C4-2B (cell line): ENCODE results near the gene CNTN6.

Experiments
- H3K27ac ChIP-seq: fragments of 450-650 bp; 2 replicates; pipeline ENCODE4 v1.5.1; 2017
- CTCF ChIP-seq: fragments of 450-650 bp; conservative IDR thresholded peaks from 2 replicates; pipeline ENCODE4 v1.5.1; 2017; ENCODE audit warnings: mild to moderate bottlenecking
- ZFX ChIP-seq: fragments of 450-650 bp; IDR thresholded peaks from 2 replicates; pipeline ENCODE4 v1.6.1; 2017

CNTN6 gene

DNA sequence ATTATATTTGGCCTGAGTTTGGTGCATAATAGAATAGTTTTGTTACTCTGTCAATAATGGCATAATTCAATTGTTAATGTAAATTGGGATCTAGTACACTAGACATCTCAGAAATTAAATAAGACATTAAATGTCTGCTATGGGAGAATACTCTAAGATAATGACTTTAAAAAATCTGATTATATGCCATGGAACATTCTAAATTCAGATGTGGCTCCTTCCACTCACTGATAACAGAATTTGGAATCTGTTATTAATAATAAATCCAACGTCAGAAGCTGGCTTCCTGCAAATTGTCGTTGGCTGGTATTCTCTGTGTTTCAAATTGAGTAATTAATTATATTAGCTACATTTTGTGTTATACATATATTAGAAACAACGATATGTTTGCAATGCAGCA, 258.1 kb downstream of the CNTN6 start:
- TF ChIP-seq ZFX (no peak), CTCF (no peak)
- no peak overlapping the region for H3K27ac ChIP-seq

- no peak for TF ChIP-seq ZFX
- TF ChIP-seq CTCF = no peak
- no peak overlapping the region for H3K27ac ChIP-seq
Measured at GRCh38 chr3:1355691-1356090, 262.9 kb downstream of the CNTN6 start.

DNA sequence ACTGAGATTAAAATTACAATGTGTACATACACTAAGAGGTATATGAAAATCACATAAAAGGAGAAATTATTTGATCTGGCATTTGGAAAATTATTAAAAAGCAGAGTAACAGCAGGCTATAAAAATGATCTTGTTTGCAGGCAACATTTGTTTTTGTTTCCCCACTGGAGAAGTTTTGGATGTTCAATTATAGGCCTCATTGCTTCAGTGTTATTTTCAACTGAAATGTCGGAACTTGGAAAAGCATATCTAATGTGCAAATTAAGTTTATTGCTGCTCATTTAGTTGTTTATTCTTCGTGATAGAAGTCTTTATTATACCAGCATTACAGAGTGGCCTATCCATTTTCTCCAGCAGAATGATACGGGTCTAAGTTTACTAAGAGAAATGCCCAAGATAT, 263.3 kb downstream of the CNTN6 start:
- TF ChIP-seq ZFX = no peak
- no peak for TF ChIP-seq CTCF
- no peak overlapping the region for H3K27ac ChIP-seq

DNA sequence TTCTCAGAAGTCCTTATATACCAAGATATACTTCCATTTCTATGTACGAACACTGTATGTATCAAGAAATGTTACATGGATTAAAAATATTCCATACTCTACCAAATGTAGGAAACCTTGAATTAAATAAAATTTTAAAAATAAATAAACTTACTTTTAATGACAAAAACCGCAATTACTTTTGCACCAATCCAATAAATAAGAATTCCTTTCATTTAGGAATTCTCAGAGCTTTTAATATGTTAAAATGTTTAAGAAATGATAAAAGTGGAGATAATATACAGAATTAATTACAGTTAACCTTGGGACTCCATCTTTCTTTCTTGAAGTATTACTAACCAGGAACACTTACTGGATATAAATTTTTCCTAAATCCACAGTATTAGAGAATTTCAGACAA, 272.7 kb downstream of the CNTN6 start:
- no peak for TF ChIP-seq ZFX
- TF ChIP-seq CTCF = no peak
- no peak overlapping the region for H3K27ac ChIP-seq

GRCh38 chr3:1374471-1374870, 281.6 kb downstream of the CNTN6 start:
- no peak for TF ChIP-seq ZFX
- TF ChIP-seq CTCF = no peak

GRCh38 chr3:1375145-1375544, 282.3 kb downstream of the CNTN6 start:
- TF ChIP-seq ZFX (no peak), CTCF (no peak)
- no peak overlapping the region for H3K27ac ChIP-seq

More at GRCh38 chr3:1374471-1374870, 281.6 kb downstream of the CNTN6 start:
- H3K27ac ChIP-seq = no peak overlapping the region

GRCh38 chr3:1380926-1381646, 288.3 kb downstream of the CNTN6 start:
- H3K27ac ChIP-seq = no peak overlapping the region

More at GRCh38 chr3:1380926-1381646, 288.3 kb downstream of the CNTN6 start:
- TF ChIP-seq ZFX (no peak), CTCF (no peak)
